IMR-90 (cell line): ENCODE measurements around the gene CCT4.

Experiments used
- POLR2A ChIP-seq: IDR thresholded peaks from 2 replicates; pipeline ENCODE4 v1.6.1; 2012; ENCODE audit warnings: mild to moderate bottlenecking, low read depth, low read length
- TF ChIP-seq, protein P1 (sequence below): conservative IDR thresholded peaks from 2 replicates; pipeline ENCODE4 v1.5.1; 2012; ENCODE audit warnings: mild to moderate bottlenecking, low read depth, low read length, improper control_type of control experiment

DNA sequence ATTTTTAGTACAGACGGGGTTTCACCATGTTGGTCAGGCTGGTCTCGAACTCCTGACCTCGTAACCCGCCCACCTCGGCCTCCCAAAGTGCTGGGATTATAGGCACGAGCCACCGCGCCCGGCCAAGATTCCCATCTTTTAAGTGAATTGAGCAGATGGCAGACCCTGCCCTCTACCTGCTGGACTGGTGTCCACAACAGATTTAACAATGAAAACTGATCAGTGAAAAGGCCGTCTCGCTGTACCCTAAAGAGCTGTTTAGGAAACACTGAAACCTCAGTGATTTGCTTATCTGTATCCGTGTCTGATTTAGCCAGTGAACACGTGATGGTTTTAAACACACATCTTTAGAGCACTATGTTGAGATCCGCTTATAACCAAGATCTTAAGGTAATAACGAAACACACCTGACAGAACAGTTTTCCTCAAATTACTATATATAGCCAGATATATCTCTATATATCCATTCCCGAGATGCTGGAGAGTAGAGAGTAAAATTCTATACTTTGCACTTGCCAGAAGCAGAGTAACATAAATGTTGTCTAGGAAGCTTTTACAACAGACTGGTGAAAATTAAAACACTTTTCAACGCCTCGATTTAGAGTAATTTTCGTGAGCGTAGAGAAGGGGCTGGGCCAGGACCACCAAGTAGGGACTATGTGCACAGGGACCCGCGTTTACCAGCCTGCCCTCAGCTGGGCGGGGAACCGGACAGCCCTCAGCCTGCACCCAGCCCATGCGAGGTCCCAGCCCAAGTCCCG lies 35.2 kb downstream of the CCT4 start:
- TF ChIP-seq, protein P1, sequence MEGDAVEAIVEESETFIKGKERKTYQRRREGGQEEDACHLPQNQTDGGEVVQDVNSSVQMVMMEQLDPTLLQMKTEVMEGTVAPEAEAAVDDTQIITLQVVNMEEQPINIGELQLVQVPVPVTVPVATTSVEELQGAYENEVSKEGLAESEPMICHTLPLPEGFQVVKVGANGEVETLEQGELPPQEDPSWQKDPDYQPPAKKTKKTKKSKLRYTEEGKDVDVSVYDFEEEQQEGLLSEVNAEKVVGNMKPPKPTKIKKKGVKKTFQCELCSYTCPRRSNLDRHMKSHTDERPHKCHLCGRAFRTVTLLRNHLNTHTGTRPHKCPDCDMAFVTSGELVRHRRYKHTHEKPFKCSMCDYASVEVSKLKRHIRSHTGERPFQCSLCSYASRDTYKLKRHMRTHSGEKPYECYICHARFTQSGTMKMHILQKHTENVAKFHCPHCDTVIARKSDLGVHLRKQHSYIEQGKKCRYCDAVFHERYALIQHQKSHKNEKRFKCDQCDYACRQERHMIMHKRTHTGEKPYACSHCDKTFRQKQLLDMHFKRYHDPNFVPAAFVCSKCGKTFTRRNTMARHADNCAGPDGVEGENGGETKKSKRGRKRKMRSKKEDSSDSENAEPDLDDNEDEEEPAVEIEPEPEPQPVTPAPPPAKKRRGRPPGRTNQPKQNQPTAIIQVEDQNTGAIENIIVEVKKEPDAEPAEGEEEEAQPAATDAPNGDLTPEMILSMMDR: no peak
- TF ChIP-seq POLR2A: no peak
